NCI-H2107 treated with DMSO at 0.1 percent for 48 hours (cell line): ENCODE measurements around the gene TOPORS.
A peak's percentile ranks its signal among the peaks of the same experiment; 100 is the strongest.
"Not testable (repeated sequence)": the region's sequence is repeated elsewhere in the genome, so short reads cannot be mapped to it uniquely, and the experiment has no call there.

Experiments
- DNase-seq: peaks from one replicate; lab custom pipeline; 2025; ENCODE audit not compliant: unreplicated experiment; lab: John Stamatoyannopoulos, UW

Gene TOPORS

DNA sequence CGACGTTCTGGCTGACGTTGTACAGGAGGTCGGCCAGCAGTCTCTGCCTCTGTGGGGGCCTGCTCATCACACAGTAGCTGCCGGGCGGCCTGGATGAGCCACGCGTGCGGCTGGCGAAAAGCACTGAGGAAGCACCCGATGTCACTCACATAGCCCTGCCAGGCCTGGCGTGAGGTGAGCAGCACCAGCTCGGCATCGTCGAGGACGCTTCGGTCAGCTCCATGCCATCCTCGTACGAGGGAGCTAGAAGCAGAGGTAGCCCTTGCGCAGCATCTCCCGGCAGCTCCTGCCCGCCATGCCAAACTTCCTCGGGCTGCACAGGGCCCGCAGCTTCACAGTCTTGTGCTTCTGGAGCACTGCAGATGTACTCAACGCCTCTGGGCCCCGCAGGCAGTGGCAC, 14.4 kb upstream of the TOPORS start:
- DNase-seq: no peak

DNA sequence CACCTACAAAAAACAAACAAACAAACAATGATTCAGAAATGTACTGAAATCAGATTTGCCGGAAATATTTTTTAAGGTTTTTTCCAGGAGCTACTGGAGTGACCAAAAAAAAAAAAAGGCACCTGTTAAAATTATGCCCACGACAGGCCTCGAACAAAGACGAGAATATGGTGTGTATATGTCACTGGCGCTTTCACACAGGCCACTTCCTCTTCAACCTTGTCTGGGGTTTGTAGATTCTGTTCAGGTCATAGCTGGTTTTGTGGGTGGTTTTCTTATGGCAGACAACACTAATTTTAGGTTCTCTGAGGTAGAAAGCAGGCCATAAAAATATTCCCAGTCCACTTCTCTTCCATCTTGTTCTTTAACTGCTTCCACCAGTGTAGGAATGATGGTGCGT, 13.6 kb upstream of the TOPORS start:
- no peak for DNase-seq

GRCh38 chr9:32558408-32558934, 6.1 kb upstream of the TOPORS start:
- no peak for DNase-seq

GRCh38 chr9:32554591-32554990, 2.2 kb upstream of the TOPORS start:
- no peak for DNase-seq

DNA sequence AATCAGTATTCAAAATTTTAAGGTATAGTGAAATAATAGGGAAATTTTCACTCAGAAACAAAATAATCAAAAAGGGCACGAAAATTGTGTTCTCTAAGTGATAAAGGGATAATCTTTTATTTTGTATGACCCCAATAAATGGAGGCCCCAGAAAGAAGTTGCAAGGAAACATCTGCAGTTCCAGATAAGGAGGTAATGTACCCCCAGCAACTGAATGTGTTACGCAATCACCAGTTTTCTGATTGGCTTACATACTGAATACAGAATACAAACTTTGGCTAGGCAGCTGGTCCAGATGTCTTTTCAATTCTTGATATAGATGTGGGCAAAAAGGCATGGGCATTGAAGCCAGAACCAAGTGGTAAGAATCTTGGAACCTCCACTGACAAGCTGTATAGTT, 1.7 kb upstream of the TOPORS start:
- DNase-seq: no peak

DNA sequence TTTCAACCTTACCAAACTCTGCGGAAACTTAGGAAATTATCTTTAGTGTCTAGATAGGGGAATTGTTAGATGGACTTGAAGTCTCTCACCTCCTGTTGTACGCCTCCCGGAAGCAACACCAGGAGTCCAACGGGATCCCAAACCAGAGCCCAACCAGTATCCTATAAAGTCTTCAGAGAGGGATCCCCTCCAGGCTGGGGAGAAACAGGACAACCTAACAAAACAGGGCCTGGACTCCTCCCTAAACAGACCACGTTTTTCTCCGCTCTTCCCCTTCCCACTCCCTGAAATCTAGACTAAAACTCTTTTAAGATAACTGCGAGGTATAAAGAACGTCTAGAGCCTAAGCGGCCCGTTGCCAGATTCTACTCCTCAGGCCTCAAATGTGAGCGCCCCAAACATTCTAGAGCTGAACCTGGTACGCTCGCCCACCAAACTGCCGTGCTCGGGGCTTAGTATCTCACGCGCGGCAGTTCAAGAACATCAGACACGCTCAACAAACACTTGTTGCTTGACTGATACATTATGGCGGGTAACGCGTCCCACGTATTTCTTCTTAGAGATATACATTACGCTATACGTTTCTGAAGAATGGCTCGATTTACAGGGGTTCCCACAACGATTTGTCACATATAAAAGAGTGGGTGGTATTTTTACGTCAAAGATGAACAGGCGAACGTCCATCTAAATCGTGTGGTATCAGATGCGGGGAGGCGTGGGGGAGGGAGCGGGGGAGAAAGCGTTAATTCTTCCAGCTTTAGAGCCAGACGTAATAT, 922 bp downstream of the TOPORS start:
- peak; percentile 54 for DNase-seq

DNA sequence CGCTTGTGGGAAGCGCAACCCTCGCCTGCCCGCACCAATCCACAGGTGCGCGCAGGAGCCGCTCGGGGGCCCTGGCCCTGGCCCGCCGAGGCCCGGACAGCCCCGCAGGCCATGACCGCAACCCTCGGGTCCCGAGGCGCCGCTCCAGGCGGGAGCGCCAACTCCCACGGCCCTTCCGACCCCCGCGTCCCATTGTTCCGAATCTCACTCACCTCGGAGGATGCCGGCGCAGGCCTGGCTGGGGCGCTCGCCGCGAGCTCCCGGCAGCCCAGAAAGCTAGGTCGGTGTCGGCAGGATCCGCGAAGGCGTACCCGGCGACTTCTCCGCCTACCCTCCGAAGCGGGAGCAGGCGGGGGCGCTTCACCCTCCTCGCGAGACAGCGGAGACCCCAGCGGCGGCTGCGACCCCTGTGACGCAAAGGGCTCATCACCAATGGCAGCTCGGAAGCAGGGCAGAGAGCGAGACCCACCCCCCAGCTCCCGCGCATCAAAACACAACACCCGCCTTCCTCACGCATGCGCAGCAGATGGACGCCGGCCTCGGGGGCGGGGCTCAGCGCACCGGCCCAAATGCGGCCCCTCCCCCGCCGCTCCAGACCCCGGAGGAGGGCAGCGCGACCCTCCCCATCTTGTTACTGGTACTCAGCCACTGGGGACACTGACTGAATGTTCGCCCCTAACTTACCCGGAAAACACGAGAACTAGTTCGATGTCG, 1.7 kb downstream of the TOPORS start:
- DNase-seq: peak; percentile 82

DNA sequence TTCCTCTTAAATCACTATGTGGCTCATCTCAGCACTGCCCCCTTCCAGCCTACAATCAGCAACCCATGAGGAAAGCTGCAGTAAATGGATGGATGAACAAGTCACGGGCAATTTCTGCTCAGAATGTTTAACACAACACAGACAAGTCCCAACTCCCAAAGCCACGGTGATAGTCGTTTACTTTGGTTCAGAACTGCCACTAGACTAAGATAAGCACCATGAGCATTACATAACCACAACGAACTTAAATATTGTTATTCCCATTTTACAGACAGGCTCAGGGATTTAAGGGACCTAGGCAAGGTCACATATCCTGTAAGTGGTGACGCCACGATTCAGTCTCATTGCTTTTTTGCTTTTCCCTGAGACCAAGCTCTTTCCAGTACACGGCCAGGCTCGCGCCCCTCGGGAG, 2.2 kb downstream of the TOPORS start:
- no peak for DNase-seq

GRCh38 chr9:32548213-32548612, 4.2 kb downstream of the TOPORS start:
- DNase-seq: not testable (repeated sequence)

DNA sequence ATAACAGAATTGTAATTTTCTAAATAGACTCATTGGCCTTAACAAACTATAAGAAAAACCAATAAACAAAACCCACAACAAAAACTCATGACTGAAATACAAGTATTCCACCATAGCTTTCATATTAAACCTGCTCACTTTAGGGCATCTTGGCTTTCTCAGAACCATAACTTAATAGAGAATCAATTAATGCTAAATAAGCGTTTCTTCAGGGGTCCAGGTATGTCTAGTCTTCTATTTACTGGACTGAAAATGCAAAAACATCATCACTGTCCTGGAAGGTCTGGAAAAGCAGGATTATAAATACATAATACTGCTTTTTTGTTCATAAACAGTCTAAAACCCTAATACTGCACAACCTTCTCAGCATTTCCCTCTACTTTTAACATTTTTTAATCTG, 6.5 kb downstream of the TOPORS start:
- no peak for DNase-seq

DNA sequence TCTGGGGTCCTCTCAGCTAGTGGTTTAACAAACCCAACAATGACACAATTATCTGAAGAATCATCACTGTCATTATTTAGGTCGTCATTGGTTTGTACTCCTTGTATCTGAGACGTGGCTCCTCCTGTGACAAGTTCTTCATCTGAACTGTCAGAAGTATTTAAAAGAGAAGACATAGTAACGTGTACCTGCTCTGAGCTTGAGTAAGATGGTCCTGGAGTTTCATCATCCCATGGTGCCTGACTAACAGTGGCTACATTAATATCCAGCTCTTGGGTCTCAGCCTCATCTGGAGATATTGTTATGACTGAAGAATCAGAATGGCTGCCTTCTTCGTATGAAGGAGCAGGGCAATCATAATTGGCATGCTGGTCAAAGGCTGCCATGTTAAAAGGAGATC, 9.3 kb downstream of the TOPORS start:
- no peak for DNase-seq

- DNase-seq: no peak
These were observed 18.6 kb downstream of the TOPORS start for GRCh38 chr9:32533816-32534215.

DNA sequence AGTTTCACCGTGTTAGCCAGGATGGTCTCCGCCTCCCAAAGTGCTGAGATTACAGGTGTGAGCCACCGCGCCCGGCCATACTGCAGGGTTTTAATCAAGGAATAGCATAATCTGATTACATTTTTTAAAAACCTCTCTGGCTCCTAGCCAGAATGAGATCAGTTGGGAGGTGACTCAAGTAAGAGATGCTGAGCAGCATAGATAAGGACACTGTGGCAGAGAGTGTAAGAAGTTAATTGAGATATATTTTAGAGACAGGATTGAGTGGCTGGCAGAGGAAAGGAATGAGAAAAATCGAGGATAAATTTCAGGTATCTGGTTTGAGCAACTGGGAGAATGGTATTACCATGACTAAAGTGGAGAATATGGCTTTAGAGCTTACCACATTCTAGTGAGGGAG, 19.1 kb downstream of the TOPORS start:
- DNase-seq: no peak

- DNase-seq: no peak
These were observed 25.7 kb downstream of the TOPORS start for GRCh38 chr9:32526707-32527048.

- peak; percentile 94 for DNase-seq
These were observed 26.2 kb downstream of the TOPORS start, which contains the start of gene RIGI for GRCh38 chr9:32526041-32526706. RIGI (minus strand) TSS chr9:32526196; CDS start chr9:32526166, 30 bp downstream.

DNA sequence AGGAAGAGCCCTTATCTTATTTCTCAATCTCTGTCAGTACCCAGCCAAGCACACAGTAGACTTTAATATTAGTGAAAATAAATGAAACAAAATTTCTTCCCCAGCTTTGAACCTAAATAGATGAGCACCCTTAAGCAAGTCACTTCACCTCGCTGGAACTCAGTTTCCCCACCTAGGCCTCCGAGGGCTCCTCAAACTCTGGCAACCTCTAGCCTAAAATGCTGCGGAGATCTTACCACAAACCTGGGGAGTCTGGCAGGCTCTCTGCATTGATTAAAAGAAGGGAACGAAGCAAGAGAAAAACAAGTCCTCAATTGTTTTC, 26.7 kb downstream of the TOPORS start:
- peak; percentile 66 for DNase-seq

- peak; percentile 53 for DNase-seq
These were observed 27.3 kb downstream of the TOPORS start for GRCh38 chr9:32524892-32525708.

GRCh38 chr9:32524558-32524891, 27.9 kb downstream of the TOPORS start:
- not testable (repeated sequence) for DNase-seq

DNA sequence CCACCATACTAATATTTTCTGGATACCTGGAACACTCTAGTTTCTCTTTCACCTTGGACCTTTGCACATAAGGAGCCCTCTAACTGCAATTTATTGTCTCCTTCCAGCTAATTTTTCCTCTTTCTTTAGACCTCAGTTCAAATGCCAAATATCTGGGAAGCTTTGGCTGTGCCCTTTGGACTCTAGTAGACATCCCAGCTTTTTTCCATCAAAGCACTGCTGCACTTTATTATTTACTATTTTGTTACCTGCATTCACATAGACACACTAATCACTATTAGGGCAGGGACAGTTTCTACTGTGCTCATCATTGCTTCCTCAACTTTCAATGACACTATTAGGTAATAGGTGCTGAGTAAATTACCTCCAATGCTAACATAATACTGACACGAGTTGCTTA, 28.5 kb downstream of the TOPORS start:
- DNase-seq: no peak

DNA sequence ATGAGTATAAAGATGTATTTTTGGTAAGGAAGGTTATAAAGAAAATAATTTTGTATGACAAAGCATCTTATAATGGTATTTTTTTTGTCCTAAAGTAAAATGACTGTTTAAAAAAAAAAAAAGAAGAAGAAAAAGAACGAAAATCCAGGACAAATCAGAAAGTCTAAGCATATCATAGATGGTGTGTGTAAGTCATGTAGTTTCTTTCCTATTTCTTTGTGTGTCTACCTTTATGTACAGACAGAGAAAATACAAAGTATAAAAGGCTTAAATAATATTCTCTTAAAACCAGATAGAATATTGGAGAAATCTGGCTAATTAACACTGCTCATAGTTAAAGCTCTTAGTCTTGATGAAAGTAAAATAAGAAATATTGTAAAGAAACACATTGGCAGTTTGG, 34.1 kb downstream of the TOPORS start:
- DNase-seq: no peak

GRCh38 chr9:32516241-32516640, 36.1 kb downstream of the TOPORS start:
- no peak for DNase-seq
